Kidney (tissue), 14 donors: ENCODE results near the gene MRPS7. TPM values are rescaled to one million over a fixed set of nuclear protein-coding genes. Genes with fewer than 3 reads are reported as not detected.

Source experiments
- DNase-seq, 5 donors: peaks; one replicate each; pipeline ENCODE4 v3.0.0-alpha.2; 2013 to 2020
- FAIRE-seq: peaks from 2 replicates; lab custom pipeline; 2012; peaks lifted over from hg19 to GRCh38; lab: Jason Lieb, UNC
- H3K27ac ChIP-seq, 2 donors: one replicate each; pipeline ENCODE4 v1.7.0; 2013; ENCODE audit warnings: low read depth in 2 of 2, low read length in 2 of 2, inconsistent platforms in 1 of 2
- H3K27me3 ChIP-seq: one replicate; pipeline ENCODE4 v1.7.1; 2013; ENCODE audit warnings: low read length, inconsistent platforms; ENCODE audit not compliant: control insufficient read depth, insufficient read depth
- H3K36me3 ChIP-seq, 3 donors: one replicate each; pipeline versions ENCODE4 v1.7.0 to v1.7.1; 2013; ENCODE audit warnings: low read length in 3 of 3, control low read depth in 1 of 3, inconsistent platforms in 1 of 3; ENCODE audit not compliant: insufficient read depth in 3 of 3, control insufficient read depth in 2 of 3
- H3K4me1 ChIP-seq, 3 donors: one replicate each; pipeline versions ENCODE4 v1.7.0 to v1.7.1; 2013; ENCODE audit warnings: low read length in 3 of 3, inconsistent platforms in 1 of 3, low read depth in 1 of 3; ENCODE audit not compliant: control insufficient read depth in 2 of 3, insufficient read depth in 2 of 3
- H3K4me3 ChIP-seq, 3 donors: one replicate each; pipeline versions ENCODE4 v1.7.0 to v1.8.1; 2013; ENCODE audit warnings: low read length in 3 of 3, control low read depth in 1 of 3, inconsistent platforms in 1 of 3
- H3K9ac ChIP-seq, 3 donors: one replicate each; pipeline versions ENCODE4 v1.7.0 to v1.7.1; 2013; ENCODE audit warnings: low read length in 3 of 3, control low read depth in 1 of 3, inconsistent platforms in 1 of 3
- H3K9me3 ChIP-seq, 3 donors: one replicate each; pipeline versions ENCODE4 v1.7.0 to v1.7.1; 2013; ENCODE audit warnings: low read length in 3 of 3, control low read depth in 1 of 3, inconsistent platforms in 1 of 3; ENCODE audit not compliant: control insufficient read depth in 2 of 3, insufficient read depth in 1 of 3
- CTCF ChIP-seq: IDR thresholded peaks from 3 replicates; pipeline ENCODE4 v1.5.1; 2012; ENCODE audit warnings: mild to moderate bottlenecking, moderate library complexity, borderline replicate concordance; ENCODE audit not compliant: insufficient read depth; ENCODE audit errors: extremely low read depth
- intact Hi-C: fragments of 100-400 bp; cut with DNase I; formaldehyde crosslinking; loops from one replicate; pipeline ENCODE4 v1.11.1; 2022
- polyA plus RNA-seq: library from polyadenylated mRNA; stranded (reverse); fragments of 350-450 nt; fragmentation: Illumina TruSeq; extraction: RNeasy Lipid Tissue Mini Kit (QIAGEN cat#74804); gene quantifications from one replicate; pipeline ENCODE4 v1.2.3, GENCODE V29; 2014; ENCODE audit warnings: low read depth, low replicate concordance; ENCODE audit not compliant: insufficient read depth
- total RNA-seq: library from RNA; stranded (reverse); fragmentation: NEBNext Ultra II Directional; extraction: Animal tissue kit (Norgen Biotek cat#: 25700); gene quantifications from one replicate; pipeline ENCODE4 v1.2.1, GENCODE V29; 2021
- donor health status: control.
- donor health status: control.
- donor health status: control.
- donor health status: control.
- donor health status: control.
- donor health status: DM: yes; HTN: yes; CAD: no.
- donor health status: Normal renal cell carcinoma (clear cell type).

MRPS7 gene
- total and polyA plus RNA-seq, 2 donors from 2014 or later, result 46.4 to 134 TPM

GRCh38 chr17:75271233-75271954 lies 9.7 kb downstream of the MRPS7 start:
- intact Hi-C loops, result no loop called here
- no peaks in the 10 kb centered on the region for H3K9me3 ChIP-seq

GRCh38 chr17:75271955-75272847 lies 10.5 kb downstream of the MRPS7 start:
- Histone ChIP-seq H3K4me1 (peaks cover 0 to 13% (median 0%) of the 10 kb centered on the region in 3 donors), H3K36me3 (no peaks in the 10 kb centered on the region), H3K9ac (peak overlapping the region in 2 of 3 donors; percentile 10 to 58), H3K4me3 (peak overlapping the region in 2 of 3 donors; percentile 60 to 65), H3K27me3 (no peaks in the 10 kb centered on the region), H3K27ac (no peak overlapping the region), H3K9me3 (no peaks in the 10 kb centered on the region)
- no peak for DNase-seq
- intact Hi-C loops, result no loop called here
- no peak for TF ChIP-seq CTCF
- no peak for FAIRE-seq

More at GRCh38 chr17:75271233-75271954, 9.7 kb downstream of the MRPS7 start:
- peak; percentile 86 for TF ChIP-seq CTCF
- Histone ChIP-seq H3K9ac (peak overlapping the region in 2 of 3 donors; percentile 10 to 58), H3K4me3 (peak overlapping the region; percentile 44 to 65 (median 60)), H3K27ac (peak overlapping the region; percentile 22 to 69), H3K27me3 (no peaks in the 10 kb centered on the region), H3K36me3 (peaks cover 0 to 4% (median 4%) of the 10 kb centered on the region in 3 donors), H3K4me1 (peaks cover 0 to 13% (median 0%) of the 10 kb centered on the region in 3 donors)
- DNase-seq (peak; percentile 75 to 93 (median 86)), FAIRE-seq (no peak)

- DNase-seq, result no peak
- no peak overlapping the region for H3K4me3 ChIP-seq
- H3K27ac ChIP-seq, result no peak overlapping the region
- peaks cover 0 to 13% (median 0%) of the 10 kb centered on the region in 3 donors for H3K4me1 ChIP-seq
- no peaks in the 10 kb centered on the region for H3K27me3 ChIP-seq
- TF ChIP-seq CTCF, result no peak
- H3K9ac ChIP-seq, result no peak overlapping the region
- H3K36me3 ChIP-seq, result no peaks in the 10 kb centered on the region
- no peak for FAIRE-seq
- intact Hi-C loops, result no loop called here
- no peaks in the 10 kb centered on the region for H3K9me3 ChIP-seq
Measured at GRCh38 chr17:75272848-75273184, 11.1 kb downstream of the MRPS7 start.
